HG02970 (cell line): ENCODE data around the gene FGF11.

Experiments used
- ATAC-seq: cut with Tn5 transposase; IDR thresholded peaks from one replicate; pipeline ENCODE4 v1.9.1; 2021; ENCODE audit warnings: mild to moderate bottlenecking, moderate library complexity, moderate number of reproducible peaks; ENCODE audit not compliant: unreplicated experiment, low FRiP score

The FGF11 gene

GRCh38 chr17:7439462-7440112 is at the start of gene FGF11:
Gene FGF11 (plus strand): TSS chr17:7439512. CDS start chr17:7439621, 109 bp downstream.
- ATAC-seq = no peak

- ATAC-seq = no peak
These were observed 49.1 kb upstream of the FGF11 start for GRCh38 chr17:7389924-7390910.

- ATAC-seq = no peak
These were observed 48.0 kb upstream of the FGF11 start for GRCh38 chr17:7391307-7391706.

GRCh38 chr17:7392696-7393612 is 46.4 kb upstream of the FGF11 start:
- ATAC-seq = no peak

DNA sequence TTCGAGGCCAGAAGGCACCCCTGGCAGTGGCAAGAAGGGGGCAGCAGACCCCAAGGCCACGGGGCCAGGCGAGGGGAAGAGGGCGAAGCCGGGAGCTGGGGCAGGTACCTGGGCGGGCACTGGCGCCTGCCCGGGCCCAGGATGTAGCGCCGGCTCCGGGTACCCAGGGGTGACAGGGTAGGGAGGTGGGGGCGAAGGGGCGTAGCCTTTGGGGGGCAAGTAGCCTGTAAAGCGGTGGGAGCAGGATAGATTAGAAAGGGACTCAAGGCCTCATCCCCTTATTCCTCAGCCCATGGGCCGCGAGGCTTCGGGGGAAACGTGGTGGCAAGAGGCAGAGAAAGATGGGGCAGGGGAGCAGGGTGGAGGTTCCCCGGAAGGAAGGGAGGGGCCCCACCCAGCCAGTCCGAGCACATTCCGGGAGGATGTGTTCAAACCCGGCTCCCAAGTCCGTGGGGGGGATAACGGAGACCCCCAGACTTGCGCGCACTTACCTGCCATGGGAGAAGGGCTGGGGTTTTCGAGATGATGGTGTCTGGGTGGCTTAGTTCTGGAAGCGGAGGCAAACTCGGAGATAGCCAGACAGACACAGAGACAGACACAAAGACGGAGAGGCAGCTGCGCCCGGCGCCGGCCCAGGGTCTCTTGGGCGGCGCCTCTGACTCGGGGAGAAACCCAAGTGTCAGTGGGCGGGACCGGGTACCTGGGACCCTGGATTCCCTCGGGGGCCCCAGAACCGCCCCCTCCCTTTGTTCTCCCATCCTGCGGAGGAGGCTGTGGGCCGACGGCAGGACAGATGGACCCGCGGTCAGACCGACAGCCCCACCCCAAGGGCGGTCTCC is 45.5 kb upstream of the FGF11 start:
- ATAC-seq = peak; percentile 43

DNA sequence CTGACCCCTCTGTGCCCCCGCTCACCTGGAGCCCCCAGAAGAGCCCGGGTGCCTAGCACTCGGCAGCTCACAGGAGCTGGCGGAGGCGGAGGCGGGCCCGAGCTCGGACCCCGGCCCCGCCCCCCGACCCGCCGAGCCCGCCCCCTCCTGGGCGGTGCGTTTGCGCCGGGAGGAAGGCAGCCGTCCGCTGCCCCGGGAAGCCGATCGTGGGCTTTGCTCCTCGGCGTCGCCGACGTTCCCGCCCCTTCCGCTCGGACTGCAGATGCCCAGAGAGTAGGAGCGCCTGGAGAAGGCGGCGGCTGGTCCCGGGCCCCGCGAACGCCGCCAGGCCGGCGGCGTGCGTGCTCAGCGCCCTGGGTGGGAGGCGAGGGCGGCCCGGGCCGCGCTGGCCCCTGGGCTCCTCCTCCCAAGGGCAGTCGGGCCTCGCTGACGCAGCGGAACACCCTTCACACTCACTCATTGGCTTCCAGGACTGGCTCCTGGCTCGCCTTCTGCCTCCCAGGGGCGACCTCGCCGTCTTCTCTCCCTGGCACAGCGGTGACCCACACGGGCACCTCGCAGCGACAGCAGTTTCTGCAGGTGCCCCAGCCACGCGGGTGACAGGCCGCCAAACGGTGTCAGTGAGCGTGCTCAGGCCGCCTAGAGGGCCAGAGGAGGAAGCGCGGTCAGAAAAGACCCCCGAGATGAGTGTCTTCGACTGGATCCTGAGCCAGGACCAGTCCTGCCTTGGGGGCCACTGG is 44.7 kb upstream of the FGF11 start, which contains the start of gene PLSCR3:
Gene PLSCR3 (minus strand): TSS at position 74 of the 740 bp plus-strand sequence. CDS start 415 bp downstream, outside the sequence.
- peak; percentile 78 for ATAC-seq

DNA sequence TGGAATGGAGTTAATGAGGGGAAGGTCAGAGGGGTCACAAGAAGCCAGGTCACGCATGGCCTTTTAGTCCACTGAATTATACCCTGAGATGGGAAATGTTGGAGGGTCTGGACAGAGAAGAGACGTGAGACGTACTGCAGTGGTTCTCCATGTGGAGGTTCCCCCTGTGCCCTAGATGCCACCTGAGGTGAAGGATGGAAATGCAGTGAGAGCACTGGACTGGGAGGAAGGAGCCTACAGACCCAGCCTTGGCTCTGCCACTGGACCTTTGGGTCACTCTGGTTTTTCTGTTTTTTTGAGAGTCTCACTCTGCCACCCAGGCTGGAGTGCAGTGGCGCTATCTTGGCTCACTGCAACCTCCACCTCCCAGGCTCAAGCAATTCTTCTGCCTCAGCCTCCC is 43.2 kb upstream of the FGF11 start:
- ATAC-seq = no peak

- ATAC-seq = no peak
These were observed 40.7 kb upstream of the FGF11 start for GRCh38 chr17:7398612-7399011.

- no peak for ATAC-seq
These were observed 36.1 kb upstream of the FGF11 start for GRCh38 chr17:7403043-7403726.

DNA sequence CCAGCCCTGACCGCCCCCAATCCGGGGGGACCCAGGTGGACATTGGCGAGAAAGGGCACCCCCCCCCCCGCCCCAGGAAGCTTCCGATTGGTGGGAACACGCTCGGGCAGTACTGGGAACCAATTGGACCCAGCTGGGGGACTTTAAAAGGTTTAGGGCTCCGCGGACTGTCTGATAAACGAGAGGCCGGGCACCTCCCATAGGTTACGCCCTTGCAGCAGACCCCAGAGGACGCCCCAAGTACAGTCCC is 35.7 kb upstream of the FGF11 start:
- no peak for ATAC-seq

DNA sequence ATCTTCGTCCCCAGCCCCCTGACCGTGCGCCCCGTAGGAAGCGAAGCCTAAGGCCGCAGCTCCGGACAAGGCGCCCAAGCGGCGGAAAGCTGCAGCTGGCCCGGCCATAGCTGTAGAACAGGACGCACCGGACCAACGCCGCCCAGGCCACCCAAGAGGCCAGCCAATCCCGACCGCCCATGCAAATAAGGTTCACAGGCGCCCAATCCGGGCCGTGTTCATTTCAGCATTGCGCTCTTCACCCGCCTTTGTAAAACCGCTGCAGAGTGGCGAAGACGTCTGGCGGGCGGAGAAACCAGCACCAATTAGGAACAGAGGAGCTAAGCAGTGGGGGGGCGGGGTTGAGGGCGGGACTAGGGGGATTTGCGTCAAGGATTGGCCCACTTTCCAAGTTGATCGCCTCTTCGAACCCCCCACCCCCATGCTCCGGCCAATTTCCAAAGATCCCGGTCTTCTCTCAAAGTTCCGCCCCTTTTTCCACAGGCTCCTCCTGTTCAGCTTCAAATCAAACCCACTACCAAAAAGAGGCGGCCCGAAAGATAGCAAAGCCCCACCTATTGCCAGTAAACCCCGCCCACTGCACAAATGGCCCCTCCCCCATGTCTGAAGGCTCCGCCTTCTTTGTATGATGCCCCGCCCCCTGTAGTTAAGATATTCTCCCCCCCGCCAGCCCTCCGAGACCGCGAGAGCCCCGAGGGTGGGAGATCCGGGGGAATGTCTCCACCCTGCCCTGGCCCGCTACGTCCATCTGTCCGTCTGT is 35.2 kb upstream of the FGF11 start, which contains the start of gene TMEM256:
Gene TMEM256 (minus strand): TSS at position 121 of the 760 bp plus-strand sequence. CDS start 13 bp downstream, at position 108.
- peak; percentile 87 for ATAC-seq

DNA sequence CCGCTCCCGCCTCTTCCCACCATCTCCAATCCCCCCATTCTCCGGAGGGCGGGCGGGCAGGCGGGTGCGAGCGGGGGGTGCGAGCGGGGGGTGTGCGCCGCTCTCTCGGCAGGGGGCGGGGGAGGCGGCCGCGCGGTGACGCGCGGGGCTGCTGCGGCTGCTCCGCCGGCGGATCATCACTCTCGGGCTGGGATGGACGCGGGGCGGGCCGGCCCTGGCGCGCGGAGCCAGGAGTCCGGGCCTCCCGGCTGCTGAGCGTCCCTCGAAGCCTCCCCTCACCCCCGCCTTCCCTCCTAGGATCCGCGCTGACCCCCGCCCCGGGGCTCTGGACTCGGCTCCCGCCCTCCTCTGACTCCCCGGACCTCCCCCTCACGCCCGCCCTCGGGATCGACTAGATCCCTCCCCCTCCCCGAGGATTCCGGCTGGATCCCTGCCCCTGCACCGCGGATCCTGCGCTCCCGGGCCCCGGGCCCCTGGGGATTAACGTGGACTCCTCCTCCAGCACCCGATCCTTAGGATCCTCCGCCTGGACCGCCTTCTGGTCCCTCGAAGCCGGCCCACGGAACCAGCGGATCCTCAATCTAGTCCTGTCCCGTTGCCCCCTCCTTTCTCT is 34.5 kb upstream of the FGF11 start:
- ATAC-seq = peak; percentile 19

DNA sequence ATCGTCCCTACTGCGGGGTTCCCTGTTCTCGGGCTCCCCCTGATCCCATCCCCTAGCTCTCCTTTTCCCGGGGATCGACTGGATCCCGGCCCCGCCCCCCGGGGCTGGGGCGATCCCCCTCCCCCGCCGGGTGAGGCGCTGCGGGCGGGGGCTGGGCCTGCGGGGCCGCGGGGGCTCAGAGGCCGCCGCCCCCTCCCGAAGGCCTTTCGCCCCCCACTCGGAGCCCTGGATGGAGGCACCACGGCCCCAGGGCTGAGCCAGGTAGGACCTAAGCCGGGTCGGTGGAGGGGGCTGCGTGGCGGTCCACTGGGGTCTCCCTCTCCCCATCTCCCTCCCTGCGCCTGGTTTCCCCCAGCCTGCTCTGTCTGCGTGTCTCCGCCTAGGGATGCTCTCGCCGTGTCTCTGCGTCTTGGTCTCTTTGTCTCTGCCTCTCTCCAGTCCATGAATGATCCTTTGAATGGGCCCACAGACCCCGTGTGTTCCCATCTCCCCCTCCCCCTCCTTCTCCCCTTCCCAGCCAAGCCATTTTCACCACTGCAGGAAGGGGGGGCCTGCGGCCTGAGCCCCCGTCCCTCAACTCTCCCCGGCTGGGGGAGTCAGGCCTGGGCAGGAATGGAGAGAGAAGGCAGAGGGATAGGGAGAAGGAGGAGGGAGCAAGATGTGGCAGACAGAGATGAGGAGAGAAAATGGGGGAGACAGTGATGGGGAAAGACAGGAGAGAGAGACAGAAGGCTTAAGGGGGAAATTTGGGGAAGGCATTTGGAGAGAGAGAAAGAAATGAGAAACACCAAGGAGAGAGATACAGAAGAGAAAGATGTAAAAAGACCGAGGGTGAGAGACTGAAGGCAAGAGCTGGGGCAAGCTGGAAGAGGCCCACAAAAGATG is 33.7 kb upstream of the FGF11 start:
- ATAC-seq = no peak

DNA sequence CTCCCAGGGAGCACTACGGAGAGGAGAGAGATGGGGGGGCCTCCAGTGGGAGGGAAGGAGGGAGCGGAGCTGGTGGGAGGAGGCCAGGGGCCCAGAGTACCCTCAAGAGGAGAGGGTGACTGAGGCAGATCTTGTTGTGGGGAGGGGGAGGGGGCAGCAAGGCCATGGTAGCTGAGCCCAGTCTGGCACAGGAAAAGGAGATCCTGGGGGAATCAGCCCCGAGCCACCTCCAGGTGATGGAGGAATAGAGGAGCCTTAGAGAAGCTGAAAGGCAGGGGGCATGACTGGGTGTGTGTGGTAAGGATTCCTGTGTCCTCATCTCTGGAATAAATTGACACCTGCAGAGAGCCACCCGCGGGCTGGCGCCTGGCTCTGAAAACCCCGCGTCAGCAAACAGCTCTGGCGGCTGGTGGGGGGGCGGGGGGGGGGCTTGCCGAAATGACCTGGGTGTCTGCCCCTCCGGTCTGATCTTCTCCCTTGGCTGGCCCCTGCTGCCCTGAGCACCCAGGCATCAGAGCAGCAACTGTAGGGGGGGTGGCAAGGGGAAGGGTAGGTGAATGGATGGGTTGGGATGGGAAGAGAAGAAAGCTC is 33.0 kb upstream of the FGF11 start:
- no peak for ATAC-seq

DNA sequence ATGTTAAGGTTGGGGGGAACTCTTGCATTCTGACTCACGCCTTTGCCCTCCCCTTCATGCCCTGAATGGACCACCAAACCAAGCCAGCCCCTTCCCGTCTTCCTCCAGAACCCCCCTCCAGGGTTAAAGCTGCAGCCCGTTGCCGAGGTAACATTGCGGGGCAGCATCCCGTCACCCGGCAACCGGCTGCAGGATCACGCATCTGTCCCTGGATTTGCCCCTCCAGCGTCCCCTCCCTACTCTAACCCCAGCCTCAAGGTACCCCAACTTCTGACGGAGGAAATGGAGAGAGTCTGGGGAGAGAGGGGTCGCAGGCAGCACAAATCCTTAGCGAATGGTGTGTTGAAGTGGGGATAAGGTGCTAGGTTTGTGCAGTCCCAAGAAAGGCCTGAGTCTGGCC is 32.2 kb upstream of the FGF11 start:
- ATAC-seq = no peak
